ENCODE results near the gene EIF6. TPM values are rescaled to one million over a fixed set of nuclear protein-coding genes. Genes with fewer than 3 reads are reported as not detected.

The EIF6 gene
- total and polyA plus RNA-seq, 3 donors from 2014 or later: 84.3 to 142 (median 90.6) TPM

DNA sequence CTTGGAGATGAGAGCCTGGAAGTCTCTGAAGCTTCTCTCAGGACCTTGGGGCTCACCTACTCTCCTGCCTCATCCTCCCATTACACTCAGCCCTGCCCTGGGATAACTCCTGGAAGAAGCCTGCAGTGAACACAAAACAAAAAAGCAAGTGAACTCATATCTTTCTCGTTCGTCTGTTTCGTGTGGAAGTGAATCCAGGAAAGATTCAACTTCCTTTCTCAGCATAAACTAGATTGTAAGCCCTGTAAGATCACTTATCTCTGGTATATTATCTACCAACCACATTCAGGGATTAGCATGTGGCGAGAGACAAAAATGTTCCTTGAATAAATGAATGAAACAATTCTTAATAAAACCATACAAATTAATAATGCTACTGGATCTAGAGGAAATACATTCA, 44.1 kb upstream of the EIF6 start:
- Histone ChIP-seq H3K27ac (no peak overlapping the region), H3K27me3 (no peaks in the 10 kb centered on the region), H3K9me3 (no peaks in the 10 kb centered on the region), H3K4me3 (no peak overlapping the region), H3K4me1 (no peaks in the 10 kb centered on the region), H3K36me3 (ENCODE audit: low read depth, missing control alignments) (no peaks in the 10 kb centered on the region)
- no peak for DNase-seq
- 74 to 89% methylated on average over 4 of the region's 4 CpGs for WGBS, 2 donors
- TF ChIP-seq, protein P1, sequence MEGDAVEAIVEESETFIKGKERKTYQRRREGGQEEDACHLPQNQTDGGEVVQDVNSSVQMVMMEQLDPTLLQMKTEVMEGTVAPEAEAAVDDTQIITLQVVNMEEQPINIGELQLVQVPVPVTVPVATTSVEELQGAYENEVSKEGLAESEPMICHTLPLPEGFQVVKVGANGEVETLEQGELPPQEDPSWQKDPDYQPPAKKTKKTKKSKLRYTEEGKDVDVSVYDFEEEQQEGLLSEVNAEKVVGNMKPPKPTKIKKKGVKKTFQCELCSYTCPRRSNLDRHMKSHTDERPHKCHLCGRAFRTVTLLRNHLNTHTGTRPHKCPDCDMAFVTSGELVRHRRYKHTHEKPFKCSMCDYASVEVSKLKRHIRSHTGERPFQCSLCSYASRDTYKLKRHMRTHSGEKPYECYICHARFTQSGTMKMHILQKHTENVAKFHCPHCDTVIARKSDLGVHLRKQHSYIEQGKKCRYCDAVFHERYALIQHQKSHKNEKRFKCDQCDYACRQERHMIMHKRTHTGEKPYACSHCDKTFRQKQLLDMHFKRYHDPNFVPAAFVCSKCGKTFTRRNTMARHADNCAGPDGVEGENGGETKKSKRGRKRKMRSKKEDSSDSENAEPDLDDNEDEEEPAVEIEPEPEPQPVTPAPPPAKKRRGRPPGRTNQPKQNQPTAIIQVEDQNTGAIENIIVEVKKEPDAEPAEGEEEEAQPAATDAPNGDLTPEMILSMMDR (IDR thresholded peaks at IDR 0.05): no peak
- no peak for TF ChIP-seq POLR2A (IDR thresholded peaks at IDR 0.05)
- intact Hi-C loops (cut with DNase I; ENCODE audit: low total_unique reads): no loop called here

GRCh38 chr20:35328095-35328685, 43.6 kb upstream of the EIF6 start:
- Histone ChIP-seq H3K36me3 (ENCODE audit: low read depth, missing control alignments) (no peaks in the 10 kb centered on the region), H3K9me3 (no peaks in the 10 kb centered on the region), H3K27me3 (no peaks in the 10 kb centered on the region), H3K27ac (no peak overlapping the region), H3K4me3 (no peak overlapping the region), H3K4me1 (no peaks in the 10 kb centered on the region)
- no peak for DNase-seq
- TF ChIP-seq, protein P1 (IDR thresholded peaks at IDR 0.05): no peak
- TF ChIP-seq POLR2A (IDR thresholded peaks at IDR 0.05): no peak
- WGBS, 2 donors: 82 to 95% methylated on average over 3 of the region's 3 CpGs
- intact Hi-C loops (cut with DNase I; ENCODE audit: low total_unique reads): no loop called here

DNA sequence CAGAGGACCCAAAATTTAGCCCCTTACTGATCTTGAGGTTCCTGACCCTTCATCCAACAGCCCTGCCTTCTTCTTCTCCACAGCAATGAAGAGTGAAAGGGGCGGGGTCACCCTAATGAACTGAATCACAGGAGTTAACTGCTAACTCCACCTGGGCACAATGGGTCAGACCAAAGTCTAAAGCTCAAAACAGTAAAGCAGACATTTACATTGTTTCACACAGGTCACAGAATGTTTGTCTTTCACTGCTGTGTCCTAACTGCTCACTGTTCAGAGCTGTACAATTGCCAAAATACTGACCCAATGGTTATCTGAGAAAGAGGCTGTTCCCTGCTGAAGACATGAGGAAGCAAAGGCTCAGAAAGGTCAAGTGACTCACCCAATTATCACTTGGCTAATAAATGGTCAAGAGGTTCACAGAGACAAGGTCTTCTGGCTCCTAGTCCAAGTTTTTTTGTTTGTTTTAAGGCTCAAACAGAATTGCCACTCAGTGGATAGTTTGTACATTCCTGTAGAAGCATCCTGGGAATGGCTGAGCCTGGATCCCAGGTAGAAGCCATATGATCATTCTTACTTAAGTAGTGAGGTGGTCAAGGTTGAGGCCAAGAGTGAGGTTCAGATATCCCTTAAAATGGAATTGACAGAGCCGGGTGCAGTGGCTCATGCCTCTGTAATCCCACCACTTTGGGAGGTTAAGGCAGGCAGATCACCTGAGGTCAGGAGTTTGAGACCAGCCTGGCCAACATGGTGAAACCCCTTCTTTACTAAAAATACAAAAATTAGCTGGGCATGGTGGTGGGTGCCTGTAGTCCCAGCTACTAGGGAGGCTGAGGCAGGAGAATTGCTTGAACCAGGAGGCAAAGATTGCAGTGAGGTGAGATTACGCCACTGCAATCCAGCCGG, 42.8 kb upstream of the EIF6 start:
- Histone ChIP-seq H3K36me3 (ENCODE audit: low read depth, missing control alignments) (no peaks in the 10 kb centered on the region), H3K27ac (peak overlapping the region in 1 of 2 donors; percentile 3), H3K4me1 (no peaks in the 10 kb centered on the region), H3K9me3 (no peaks in the 10 kb centered on the region), H3K27me3 (no peaks in the 10 kb centered on the region), H3K4me3 (no peak overlapping the region)
- intact Hi-C loops (cut with DNase I; ENCODE audit: low total_unique reads): no loop called here
- TF ChIP-seq, protein P1 (IDR thresholded peaks at IDR 0.05): no peak
- no peak for TF ChIP-seq POLR2A (IDR thresholded peaks at IDR 0.05)
- 96 to 98% methylated on average over 4 of the region's 4 CpGs for WGBS, 2 donors
- no peak for DNase-seq

GRCh38 chr20:35326740-35327073, 42.1 kb upstream of the EIF6 start:
- Histone ChIP-seq H3K4me1 (no peaks in the 10 kb centered on the region), H3K36me3 (ENCODE audit: low read depth, missing control alignments) (no peaks in the 10 kb centered on the region), H3K27ac (peak overlapping the region in 1 of 2 donors; percentile 3), H3K27me3 (no peaks in the 10 kb centered on the region), H3K4me3 (no peak overlapping the region), H3K9me3 (no peaks in the 10 kb centered on the region)
- DNase-seq: no peak
- WGBS, 2 donors: 67 to 85% methylated on average over 3 of the region's 3 CpGs
- TF ChIP-seq POLR2A (IDR thresholded peaks at IDR 0.05): no peak
- TF ChIP-seq, protein P1 (IDR thresholded peaks at IDR 0.05): no peak
- intact Hi-C loops (cut with DNase I; ENCODE audit: low total_unique reads): no loop called here
